Naive thymus-derived CD8-positive, alpha-beta T cell (primary cell): ENCODE results near the gene ZNF787. TPM values are rescaled to one million over a fixed set of nuclear protein-coding genes. Genes with fewer than 3 reads are reported as not detected.
A peak's percentile ranks its signal among the peaks of the same experiment; 100 is the strongest.
"Not testable (repeated sequence)": the region's sequence is repeated elsewhere in the genome, so short reads cannot be mapped to it uniquely, and the experiment has no call there.

Experiments used
- ATAC-seq, 2 donors: fragments of 150-1000 bp; cut with Tn5 transposase in 1 of 2; sonication (Bioruptor Pico), chemical (Tn5 transposase) in 1 of 2; 1 replicate in 1 of 2; 2 replicates in 1 of 2; pipeline ENCODE4 v1.10.0; 2021; ENCODE audit warnings: mild to moderate bottlenecking in 2 of 2, moderate library complexity in 2 of 2
- POLR2A ChIA-PET: fragments of 350-600 bp; sonication (Branson Sonifier 250); formaldehyde crosslinking; loops from one replicate; lab custom pipeline; 2021; ENCODE audit warnings: antibody characterized with exemption; lab: Charles Lee
- DNase-seq, 10 donors: peaks; one replicate each; pipeline versions ENCODE4 v3.0.0 to v3.0.0-alpha.2; 2020 to 2022
- H3K27ac Mint-ChIP-seq, 10 donors: one replicate each; pipeline ENCODE4 v1.8.0; 2020 to 2022; ENCODE audit warnings: mild to moderate bottlenecking in 10 of 10, mixed read lengths in 10 of 10, moderate library complexity in 4 of 10, inconsistent platforms in 1 of 10
- H3K27me3 Mint-ChIP-seq, 5 donors: one replicate each; pipeline ENCODE4 v1.8.0; 2021 to 2022; ENCODE audit warnings: mixed read lengths in 5 of 5
- H3K36me3 Mint-ChIP-seq, 3 donors: one replicate each; pipeline ENCODE4 v1.8.0; 2020 to 2022; ENCODE audit warnings: mixed read lengths in 3 of 3, mild to moderate bottlenecking in 2 of 3, inconsistent platforms in 1 of 3
- H3K4me1 Mint-ChIP-seq, 4 donors: one replicate each; pipeline ENCODE4 v1.8.0; 2021 to 2022; ENCODE audit warnings: mixed read lengths in 4 of 4
- H3K4me3 Mint-ChIP-seq, 10 donors: one replicate each; pipeline ENCODE4 v1.8.0; 2020 to 2022; ENCODE audit warnings: mild to moderate bottlenecking in 10 of 10, mixed read lengths in 10 of 10, moderate library complexity in 6 of 10, inconsistent platforms in 1 of 10
- H3K9me3 Mint-ChIP-seq, 9 donors: one replicate each; pipeline ENCODE4 v1.8.0; 2020 to 2022; ENCODE audit warnings: mixed read lengths in 9 of 9, mild to moderate bottlenecking in 3 of 9, inconsistent platforms in 1 of 9, moderate library complexity in 1 of 9
- polyA plus RNA-seq, 3 donors: library from polyadenylated mRNA; unstranded; fragments of 300-500 nt; fragmentation: Illumina TruSeq; gene quantifications; one replicate each; pipeline ENCODE4 v1.2.3, GENCODE V29; 2021
- total RNA-seq, 8 experiments: library from RNA in 2 of 8; stranded (reverse) in 2 of 8; gene quantifications; one replicate each; pipeline ENCODE4 v1.2.3 and lab custom pipeline; 2021 to 2026

Gene ZNF787
- total and polyA plus RNA-seq, 5 experiments from 2014 or later: 0.49 to 29.4 (median 1.9) TPM

DNA sequence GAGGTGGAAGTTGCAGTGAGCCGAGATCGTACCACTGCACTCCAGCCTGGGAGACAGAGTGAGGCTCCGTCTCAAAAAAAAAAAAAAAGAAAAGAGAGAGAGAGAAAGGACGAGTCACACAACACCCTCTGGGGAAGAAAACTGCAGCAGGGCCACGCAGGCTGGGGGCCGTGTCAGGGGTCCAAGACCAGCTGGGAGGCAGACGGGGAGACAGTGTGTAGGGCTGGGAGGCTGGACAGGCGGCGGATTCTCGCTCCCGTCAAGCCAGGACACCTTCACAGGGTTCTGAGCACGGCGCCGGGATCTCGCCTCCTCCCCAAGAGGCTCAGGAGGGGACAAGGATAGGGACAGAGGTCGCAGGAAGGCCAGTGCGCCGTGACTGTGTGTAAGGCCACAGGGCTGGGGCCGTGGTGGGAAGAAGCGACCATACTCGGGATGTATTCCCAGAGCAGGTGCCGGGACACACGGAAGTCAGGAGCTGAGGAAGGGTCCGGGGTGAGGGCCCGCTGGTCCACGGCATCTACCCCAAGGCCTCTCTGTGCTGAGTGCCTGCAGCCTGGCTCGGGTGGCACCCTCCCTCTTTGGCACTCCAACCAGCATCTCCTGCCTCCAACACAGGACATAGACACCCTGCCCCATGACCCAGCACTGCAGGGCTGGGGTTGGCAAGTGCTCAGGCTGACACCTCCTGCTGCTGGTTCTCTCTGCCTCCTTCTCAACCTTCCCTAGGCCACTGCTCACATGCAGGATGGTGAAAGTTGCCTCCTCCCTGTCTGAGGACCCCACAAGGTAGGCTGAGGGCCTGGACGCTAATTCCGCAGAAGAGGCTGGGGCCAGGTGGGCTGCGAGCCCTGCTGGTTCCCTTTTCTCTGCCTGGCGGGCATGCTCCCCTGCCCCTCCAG lies 21.2 kb downstream of the ZNF787 start:
- DNase-seq: no peak
- ATAC-seq: no peak
- H3K4me3 Mint-ChIP-seq: no peak overlapping the region
- peak overlapping the region in 1 of 10 donors; percentile 15 for H3K27ac Mint-ChIP-seq
- H3K4me1 Mint-ChIP-seq: peaks cover 5 to 19% (median 7%) of the 10 kb centered on the region in 4 donors
- no peaks in the 10 kb centered on the region for H3K9me3 Mint-ChIP-seq
- POLR2A ChIA-PET: no interaction called here
- no peaks in the 10 kb centered on the region for H3K27me3 Mint-ChIP-seq
- H3K36me3 Mint-ChIP-seq: peaks cover 0 to 34% (median 5%) of the 10 kb centered on the region in 3 donors

DNA sequence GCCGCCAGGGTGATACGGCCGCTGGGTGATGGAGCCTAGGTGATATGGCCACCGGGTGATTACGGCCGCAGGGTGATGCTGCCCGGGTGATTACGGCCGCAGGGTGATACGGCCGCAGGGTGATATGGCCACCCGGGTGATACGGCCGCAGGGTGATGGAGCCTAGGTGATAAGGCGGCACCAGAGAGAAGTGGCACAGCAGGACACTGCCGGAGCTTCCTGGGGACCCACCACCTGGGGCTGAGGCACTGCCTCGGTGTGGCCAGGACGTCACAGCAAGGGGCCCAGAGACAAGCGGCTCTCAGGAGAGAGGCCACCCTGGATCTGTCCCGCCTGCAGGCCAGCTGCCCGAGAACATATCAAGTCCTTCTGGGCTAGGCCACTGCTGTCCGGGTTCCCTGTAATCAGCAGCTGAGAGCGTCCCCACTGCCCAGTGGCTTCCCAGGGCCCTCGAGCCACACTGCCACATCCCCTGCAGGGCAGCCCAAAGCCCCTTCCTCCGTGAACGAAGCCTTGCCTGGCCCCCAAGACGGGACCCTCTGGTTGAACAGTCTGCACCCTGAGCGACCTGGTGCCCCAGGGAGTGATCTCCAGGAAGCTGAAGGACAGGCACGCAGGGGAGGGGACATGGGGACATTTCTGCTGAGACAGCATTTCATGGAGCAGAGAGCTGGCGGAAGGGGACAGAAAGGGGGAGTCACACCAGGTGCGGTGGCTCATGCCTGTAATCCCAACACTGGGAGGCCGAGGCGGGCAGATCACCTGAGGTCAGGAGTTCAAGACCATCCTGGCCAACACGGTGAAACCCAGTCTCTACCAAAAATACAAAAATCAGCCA lies 22.1 kb downstream of the ZNF787 start:
- Mint-ChIP-seq H3K27ac (no peak overlapping the region), H3K4me1 (peaks cover 3 to 14% (median 5%) of the 10 kb centered on the region in 4 donors), H3K9me3 (no peaks in the 10 kb centered on the region), H3K27me3 (no peaks in the 10 kb centered on the region), H3K4me3 (no peak overlapping the region), H3K36me3 (peaks cover 0 to 38% (median 8%) of the 10 kb centered on the region in 3 donors)
- no peak for ATAC-seq
- POLR2A ChIA-PET: no interaction called here
- no peak for DNase-seq

DNA sequence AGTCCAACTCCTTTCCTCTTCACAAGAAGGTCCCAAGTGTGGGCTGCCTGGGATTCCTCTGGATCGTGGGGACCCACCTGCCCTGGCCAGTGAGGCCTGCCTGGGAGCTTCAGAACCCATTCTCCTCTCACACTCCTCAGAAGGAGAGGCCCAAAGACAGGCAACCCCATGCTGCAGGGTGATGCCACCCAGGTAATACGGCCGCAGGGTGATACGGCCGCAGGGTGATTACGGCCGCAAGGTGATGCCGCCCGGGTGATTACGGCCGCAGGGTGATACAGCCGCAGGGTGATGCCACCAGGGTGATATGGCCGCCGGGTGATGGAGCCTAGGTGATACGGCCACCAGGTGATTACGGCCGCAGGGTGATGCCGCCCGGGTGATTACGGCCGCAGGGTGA lies 22.9 kb downstream of the ZNF787 start:
- ATAC-seq, POLR2A ChIA-PET, H3K9me3 Mint-ChIP-seq, H3K27ac Mint-ChIP-seq, DNase-seq, H3K27me3 Mint-ChIP-seq, H3K4me3 Mint-ChIP-seq: not testable (repeated sequence)
- H3K4me1 Mint-ChIP-seq: peaks cover 6 to 16% (median 7%) of the 10 kb centered on the region in 4 donors
- H3K36me3 Mint-ChIP-seq: peaks cover 0 to 40% (median 12%) of the 10 kb centered on the region in 3 donors

DNA sequence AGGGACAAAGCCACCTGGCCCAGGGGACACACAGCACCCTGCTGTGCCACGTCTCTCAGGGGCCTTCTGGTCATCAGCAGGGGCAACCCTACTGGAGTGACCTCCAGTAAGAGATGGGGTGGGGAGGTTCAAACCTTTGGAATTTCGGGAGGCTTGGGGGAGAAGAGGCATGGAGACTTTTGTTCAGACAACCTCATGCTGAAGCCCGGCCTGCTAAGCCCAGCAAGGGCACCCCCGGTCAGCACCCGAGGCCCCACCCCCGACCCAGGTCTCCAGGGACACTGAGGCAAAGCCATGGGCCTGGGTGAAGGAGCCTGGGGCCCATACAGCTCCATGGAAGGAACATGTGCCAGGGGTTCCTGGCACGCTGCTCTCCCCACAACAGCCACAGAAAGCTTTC lies 23.3 kb downstream of the ZNF787 start:
- no peak for ATAC-seq
- no peak overlapping the region for H3K4me3 Mint-ChIP-seq
- no peak overlapping the region for H3K27ac Mint-ChIP-seq
- DNase-seq: no peak
- H3K9me3 Mint-ChIP-seq: no peaks in the 10 kb centered on the region
- H3K27me3 Mint-ChIP-seq: no peaks in the 10 kb centered on the region
- H3K4me1 Mint-ChIP-seq: peaks cover 6 to 16% (median 11%) of the 10 kb centered on the region in 4 donors
- peaks cover 0 to 43% (median 12%) of the 10 kb centered on the region in 3 donors for H3K36me3 Mint-ChIP-seq
- POLR2A ChIA-PET: no interaction called here

DNA sequence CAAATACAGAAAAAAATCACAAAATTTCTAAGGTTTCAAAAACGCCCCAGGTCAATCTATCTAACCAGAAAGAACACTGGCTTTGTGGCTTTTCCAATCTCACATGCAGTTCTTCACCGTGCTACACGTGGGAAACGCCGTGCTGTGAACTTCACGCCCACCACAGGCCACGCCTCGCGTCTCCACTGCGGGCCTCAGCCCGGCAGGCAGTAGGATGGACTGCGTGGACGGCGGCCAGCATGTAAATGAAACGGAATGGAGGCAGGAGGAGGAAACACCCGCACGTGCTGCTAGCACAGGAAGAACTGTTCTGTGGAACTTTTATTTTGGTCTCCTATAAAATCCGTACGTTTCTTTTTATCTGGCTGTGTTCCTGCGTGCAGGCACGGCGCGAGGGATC lies 23.8 kb downstream of the ZNF787 start:
- ATAC-seq (no peak), DNase-seq (no peak)
- H3K27me3 Mint-ChIP-seq: no peaks in the 10 kb centered on the region
- peaks cover 0 to 44% (median 12%) of the 10 kb centered on the region in 3 donors for H3K36me3 Mint-ChIP-seq
- no peaks in the 10 kb centered on the region for H3K9me3 Mint-ChIP-seq
- POLR2A ChIA-PET: no interaction called here
- peaks cover 5 to 17% (median 13%) of the 10 kb centered on the region in 4 donors for H3K4me1 Mint-ChIP-seq
- no peak overlapping the region for H3K4me3 Mint-ChIP-seq
- H3K27ac Mint-ChIP-seq: peak overlapping the region in 1 of 10 donors; percentile 5

DNA sequence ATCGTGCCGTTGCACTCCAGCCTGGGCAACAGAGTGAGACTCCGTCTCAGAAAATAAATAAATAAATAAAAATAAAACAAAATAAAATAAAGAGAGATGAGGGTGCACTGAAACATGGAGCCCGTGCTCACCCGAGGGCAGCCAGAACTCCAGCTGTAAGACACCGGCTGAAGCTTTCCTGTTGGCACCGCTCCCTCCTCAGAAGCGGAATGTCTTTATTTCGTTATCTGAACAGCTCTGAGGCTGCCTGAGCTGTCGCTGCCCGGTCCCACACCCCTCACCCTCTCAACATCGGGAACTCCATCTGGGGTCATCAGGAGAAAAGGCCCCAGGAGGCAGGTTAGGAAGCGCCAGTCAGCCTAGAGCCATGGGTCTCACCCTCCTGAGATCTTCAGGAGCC lies 24.4 kb downstream of the ZNF787 start:
- Mint-ChIP-seq H3K27me3 (no peaks in the 10 kb centered on the region), H3K9me3 (no peaks in the 10 kb centered on the region), H3K27ac (no peak overlapping the region), H3K4me3 (no peak overlapping the region), H3K36me3 (peaks cover 0 to 38% (median 12%) of the 10 kb centered on the region in 3 donors), H3K4me1 (peaks cover 5 to 18% (median 13%) of the 10 kb centered on the region in 4 donors)
- POLR2A ChIA-PET: no interaction called here
- no peak for DNase-seq
- ATAC-seq: no peak

DNA sequence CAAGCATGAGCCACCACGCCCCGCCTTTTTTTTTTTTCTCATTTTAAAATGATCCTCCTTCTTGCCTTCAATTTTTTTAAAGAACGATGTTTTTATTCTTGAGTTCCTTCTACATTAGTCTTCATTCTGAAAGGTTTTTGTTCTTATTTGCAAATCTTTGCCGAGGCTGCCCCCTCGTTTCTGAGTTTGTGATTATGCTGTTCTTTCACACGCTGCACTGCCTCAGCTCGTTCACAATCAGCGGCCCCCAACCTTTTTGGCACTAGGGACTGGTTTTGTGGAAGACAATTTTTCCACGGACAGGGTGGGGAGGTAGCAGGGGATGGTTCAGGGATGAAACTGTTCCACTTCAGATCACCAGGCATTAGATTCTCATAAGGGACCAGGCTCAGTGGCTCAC lies 26.6 kb downstream of the ZNF787 start:
- POLR2A ChIA-PET: no interaction called here
- no peak for ATAC-seq
- Mint-ChIP-seq H3K27me3 (no peaks in the 10 kb centered on the region), H3K9me3 (no peaks in the 10 kb centered on the region), H3K4me1 (peaks cover 5 to 18% (median 16%) of the 10 kb centered on the region in 4 donors), H3K4me3 (no peak overlapping the region), H3K36me3 (peaks cover 0 to 36% (median 14%) of the 10 kb centered on the region in 3 donors), H3K27ac (peak overlapping the region in 2 of 10 donors; percentile 2 to 61)
- no peak for DNase-seq

DNA sequence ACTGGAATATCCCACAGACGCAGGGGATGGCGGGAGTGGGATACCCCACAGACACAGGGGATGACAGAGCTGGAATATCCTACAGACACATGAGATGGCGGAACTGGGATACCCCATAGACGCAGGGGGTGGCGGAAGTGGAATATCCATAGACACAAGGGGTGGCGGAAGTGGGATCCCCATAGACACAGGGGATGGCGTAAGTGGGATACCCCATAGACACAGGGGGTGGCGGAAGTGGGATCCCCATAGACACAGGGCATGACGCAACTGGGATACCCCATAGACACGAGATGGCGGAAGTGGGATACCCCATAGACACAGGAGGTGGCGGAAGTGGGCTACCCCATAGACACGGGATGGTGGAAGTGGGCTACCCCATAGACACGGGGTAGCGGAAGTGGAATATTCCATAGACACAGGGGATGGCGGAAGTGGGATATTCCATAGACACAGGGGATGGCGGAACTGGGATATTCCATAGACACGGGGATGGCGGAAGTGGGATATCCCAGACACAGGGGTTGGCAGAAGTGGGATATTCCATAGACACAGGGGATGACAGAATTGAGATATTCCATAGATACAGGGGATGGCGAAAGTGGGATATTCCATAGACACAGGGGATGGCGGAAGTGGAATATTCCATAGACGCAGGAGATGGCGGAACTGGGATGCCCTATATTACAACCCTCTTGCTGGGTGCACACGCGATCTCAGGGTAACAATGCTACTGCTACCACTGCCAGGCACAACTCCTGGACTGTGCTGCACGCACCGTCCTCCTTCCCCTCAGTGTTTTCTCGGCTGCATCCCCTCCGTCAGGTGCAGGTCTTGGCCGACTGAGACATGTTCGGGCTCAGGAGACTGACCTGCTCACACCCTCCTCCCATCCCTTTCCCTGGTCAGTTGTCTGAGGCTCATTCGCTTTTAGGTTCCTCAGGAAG lies 28.1 kb downstream of the ZNF787 start:
- no peak overlapping the region for H3K4me3 Mint-ChIP-seq
- POLR2A ChIA-PET: no interaction called here
- peaks cover 5 to 18% (median 16%) of the 10 kb centered on the region in 4 donors for H3K4me1 Mint-ChIP-seq
- peak overlapping the region in 2 of 10 donors; percentile 3 to 14 for H3K27ac Mint-ChIP-seq
- no peak for DNase-seq
- no peaks in the 10 kb centered on the region for H3K9me3 Mint-ChIP-seq
- ATAC-seq: no peak
- peaks cover 0 to 35% (median 16%) of the 10 kb centered on the region in 3 donors for H3K36me3 Mint-ChIP-seq
- no peaks in the 10 kb centered on the region for H3K27me3 Mint-ChIP-seq

DNA sequence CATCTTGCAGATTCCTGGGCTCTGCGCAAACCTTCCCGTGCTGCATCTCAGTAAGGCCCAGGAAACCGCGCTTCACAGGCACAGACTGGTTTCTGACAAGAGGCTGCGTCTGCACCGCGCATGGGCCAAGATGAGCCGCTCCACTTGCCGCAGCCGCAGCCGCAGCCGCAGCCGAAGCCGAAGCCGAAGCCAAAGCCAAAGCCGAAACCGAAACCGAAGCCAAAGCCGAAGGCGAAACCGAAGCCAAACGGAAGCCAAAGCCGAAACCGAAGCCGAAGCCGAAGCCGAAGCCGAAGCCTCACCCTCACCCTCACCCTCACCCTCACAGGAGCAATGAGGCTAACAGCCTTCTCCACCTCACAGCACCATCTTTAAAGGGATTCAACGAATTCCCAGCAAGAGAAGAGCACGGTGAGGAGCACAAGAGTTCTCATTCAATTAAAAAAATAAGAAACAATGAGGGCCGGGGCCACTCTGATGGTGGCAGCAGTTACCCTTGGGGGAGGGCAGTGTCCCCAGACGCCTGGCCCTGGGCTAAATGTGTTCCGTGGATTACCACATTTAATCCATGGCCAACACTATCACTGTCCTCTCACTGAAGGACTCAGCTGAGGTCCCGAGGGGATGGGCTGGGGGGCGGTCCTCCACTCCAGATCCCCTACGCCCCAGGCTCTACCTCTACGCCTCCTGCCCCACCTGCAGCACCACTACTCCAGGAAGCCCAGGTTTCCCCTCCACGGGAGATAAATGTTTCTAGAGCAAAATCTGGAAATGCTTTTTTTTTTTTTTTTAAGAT lies 29.1 kb downstream of the ZNF787 start:
- H3K4me1 Mint-ChIP-seq: peaks cover 5 to 18% (median 16%) of the 10 kb centered on the region in 4 donors
- peaks cover 0 to 38% (median 16%) of the 10 kb centered on the region in 3 donors for H3K36me3 Mint-ChIP-seq
- ATAC-seq (no peak), DNase-seq (no peak)
- H3K4me3 Mint-ChIP-seq: no peak overlapping the region
- POLR2A ChIA-PET: no interaction called here
- peak overlapping the region in 1 of 10 donors; percentile 80 for H3K27ac Mint-ChIP-seq
- no peaks in the 10 kb centered on the region for H3K27me3 Mint-ChIP-seq
- no peaks in the 10 kb centered on the region for H3K9me3 Mint-ChIP-seq

DNA sequence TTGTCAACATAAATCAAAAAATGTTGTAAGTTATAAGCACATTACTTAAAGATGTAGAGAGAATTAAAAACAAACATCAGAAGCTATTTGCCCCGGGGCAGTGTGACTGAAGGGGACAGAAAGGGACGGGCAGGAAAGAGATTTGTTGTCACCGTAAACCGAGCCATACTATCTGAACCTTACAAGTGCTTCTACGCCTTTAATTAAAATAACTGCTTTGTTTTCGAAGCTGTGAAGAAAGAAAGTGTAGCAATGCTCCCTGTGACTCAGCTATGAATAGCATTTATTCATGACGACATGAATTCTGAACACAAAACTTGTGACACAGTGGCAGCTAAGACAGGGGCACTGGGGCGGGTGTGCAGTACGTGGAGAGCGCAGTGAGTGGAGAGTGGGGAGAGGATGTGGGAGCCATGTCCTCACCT lies 30.0 kb downstream of the ZNF787 start:
- DNase-seq (no peak), ATAC-seq (no peak)
- Mint-ChIP-seq H3K4me1 (peaks cover 5 to 18% (median 16%) of the 10 kb centered on the region in 4 donors), H3K4me3 (no peak overlapping the region), H3K36me3 (peaks cover 0 to 39% (median 16%) of the 10 kb centered on the region in 3 donors), H3K27ac (peak overlapping the region in 3 of 10 donors; percentile 43 to 73 (median 63)), H3K9me3 (no peaks in the 10 kb centered on the region), H3K27me3 (no peaks in the 10 kb centered on the region)
- POLR2A ChIA-PET: no interaction called here

DNA sequence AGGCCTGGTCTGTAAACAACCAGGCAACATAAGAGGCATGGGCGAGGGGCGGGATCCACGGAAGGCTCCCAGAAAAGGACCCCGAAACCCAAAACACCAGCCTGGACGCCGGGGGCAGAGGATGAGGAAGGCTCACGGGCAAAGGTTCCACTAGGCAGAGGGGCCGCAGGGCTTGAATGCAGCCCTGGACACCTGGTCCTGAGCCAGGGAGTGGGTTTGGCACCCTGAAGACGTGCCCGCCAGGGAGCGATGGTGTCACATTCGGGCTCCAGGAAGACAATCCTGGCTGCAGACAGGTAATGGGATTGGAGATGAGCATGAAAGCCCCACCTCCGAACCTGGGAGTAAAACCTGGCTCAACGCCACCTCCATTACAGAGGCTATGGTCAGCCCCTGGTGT lies 31.8 kb downstream of the ZNF787 start:
- H3K27me3 Mint-ChIP-seq: no peaks in the 10 kb centered on the region
- no peak overlapping the region for H3K4me3 Mint-ChIP-seq
- H3K36me3 Mint-ChIP-seq: peaks cover 0 to 28% (median 10%) of the 10 kb centered on the region in 3 donors
- no peak overlapping the region for H3K27ac Mint-ChIP-seq
- ATAC-seq (no peak), DNase-seq (no peak)
- H3K4me1 Mint-ChIP-seq: peaks cover 5 to 16% (median 14%) of the 10 kb centered on the region in 4 donors
- POLR2A ChIA-PET: no interaction called here
- no peaks in the 10 kb centered on the region for H3K9me3 Mint-ChIP-seq
